SJCRH30 (cell line): ENCODE data around the gene PCSK9. TPM values are rescaled to one million over a fixed set of nuclear protein-coding genes. Genes with fewer than 3 reads are reported as not detected.
A peak's percentile ranks its signal among the peaks of the same experiment; 100 is the strongest.

Experiments used
- DNase-seq, 2 experiments: peaks; one replicate each; pipeline ENCODE4 v3.0.0-alpha.2; 2015 to 2020
- H3K27ac ChIP-seq: fragments of 250-450 bp; sonication (Bioruptor Pico); 2 replicates; pipeline ENCODE4 v1.5.1; 2020; ENCODE audit warnings: mild to moderate bottlenecking, moderate library complexity
- H3K27me3 ChIP-seq: fragments of 250-450 bp; sonication (Bioruptor Pico); 2 replicates; pipeline ENCODE4 v1.5.1; 2020; ENCODE audit warnings: mild to moderate bottlenecking, moderate library complexity
- H3K36me3 ChIP-seq: fragments of 250-450 bp; sonication (Bioruptor Pico); 2 replicates; pipeline ENCODE4 v1.5.1; 2020; ENCODE audit warnings: mild to moderate bottlenecking, moderate library complexity
- H3K4me1 ChIP-seq: fragments of 250-450 bp; sonication (Bioruptor Pico); 2 replicates; pipeline ENCODE4 v1.5.1; 2020; ENCODE audit warnings: mild to moderate bottlenecking, moderate library complexity
- H3K4me3 ChIP-seq: fragments of 250-450 bp; sonication (Bioruptor Pico); 2 replicates; pipeline ENCODE4 v1.5.1; 2020; ENCODE audit warnings: mild to moderate bottlenecking, moderate library complexity
- H3K9me3 ChIP-seq: fragments of 250-450 bp; sonication (Bioruptor Pico); replicated peaks from 2 replicates; pipeline ENCODE4 v1.5.1; 2020; ENCODE audit warnings: mild to moderate bottlenecking, moderate library complexity
- total RNA-seq: library from RNA; depleted of rRNA; stranded (reverse); fragments of >200 nt; shearing (Covaris generic); gene quantifications from 2 replicates; pipeline ENCODE4 v1.2.3, GENCODE V29; 2014; rRNA removed

PCSK9 gene
- 0.15 and 0.22 TPM in 2 replicates for total RNA-seq

DNA sequence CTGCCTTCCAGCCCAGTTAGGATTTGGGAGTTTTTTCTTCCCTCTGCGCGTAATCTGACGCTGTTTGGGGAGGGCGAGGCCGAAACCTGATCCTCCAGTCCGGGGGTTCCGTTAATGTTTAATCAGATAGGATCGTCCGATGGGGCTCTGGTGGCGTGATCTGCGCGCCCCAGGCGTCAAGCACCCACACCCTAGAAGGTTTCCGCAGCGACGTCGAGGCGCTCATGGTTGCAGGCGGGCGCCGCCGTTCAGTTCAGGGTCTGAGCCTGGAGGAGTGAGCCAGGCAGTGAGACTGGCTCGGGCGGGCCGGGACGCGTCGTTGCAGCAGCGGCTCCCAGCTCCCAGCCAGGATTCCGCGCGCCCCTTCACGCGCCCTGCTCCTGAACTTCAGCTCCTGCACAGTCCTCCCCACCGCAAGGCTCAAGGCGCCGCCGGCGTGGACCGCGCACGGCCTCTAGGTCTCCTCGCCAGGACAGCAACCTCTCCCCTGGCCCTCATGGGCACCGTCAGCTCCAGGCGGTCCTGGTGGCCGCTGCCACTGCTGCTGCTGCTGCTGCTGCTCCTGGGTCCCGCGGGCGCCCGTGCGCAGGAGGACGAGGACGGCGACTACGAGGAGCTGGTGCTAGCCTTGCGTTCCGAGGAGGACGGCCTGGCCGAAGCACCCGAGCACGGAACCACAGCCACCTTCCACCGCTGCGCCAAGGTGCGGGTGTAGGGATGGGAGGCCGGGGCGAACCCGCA lies at the start of gene PCSK9:
Gene PCSK9 (plus strand): TSS at position 207 of the 741 bp plus-strand sequence. CDS start 290 bp downstream, at position 497.
- peak in 1 of 2 experiments; percentile 16 for DNase-seq
- H3K27me3 ChIP-seq = peaks cover 5% of the 10 kb centered on the region
- H3K27ac ChIP-seq = no peak within 1 kb of the TSS

DNA sequence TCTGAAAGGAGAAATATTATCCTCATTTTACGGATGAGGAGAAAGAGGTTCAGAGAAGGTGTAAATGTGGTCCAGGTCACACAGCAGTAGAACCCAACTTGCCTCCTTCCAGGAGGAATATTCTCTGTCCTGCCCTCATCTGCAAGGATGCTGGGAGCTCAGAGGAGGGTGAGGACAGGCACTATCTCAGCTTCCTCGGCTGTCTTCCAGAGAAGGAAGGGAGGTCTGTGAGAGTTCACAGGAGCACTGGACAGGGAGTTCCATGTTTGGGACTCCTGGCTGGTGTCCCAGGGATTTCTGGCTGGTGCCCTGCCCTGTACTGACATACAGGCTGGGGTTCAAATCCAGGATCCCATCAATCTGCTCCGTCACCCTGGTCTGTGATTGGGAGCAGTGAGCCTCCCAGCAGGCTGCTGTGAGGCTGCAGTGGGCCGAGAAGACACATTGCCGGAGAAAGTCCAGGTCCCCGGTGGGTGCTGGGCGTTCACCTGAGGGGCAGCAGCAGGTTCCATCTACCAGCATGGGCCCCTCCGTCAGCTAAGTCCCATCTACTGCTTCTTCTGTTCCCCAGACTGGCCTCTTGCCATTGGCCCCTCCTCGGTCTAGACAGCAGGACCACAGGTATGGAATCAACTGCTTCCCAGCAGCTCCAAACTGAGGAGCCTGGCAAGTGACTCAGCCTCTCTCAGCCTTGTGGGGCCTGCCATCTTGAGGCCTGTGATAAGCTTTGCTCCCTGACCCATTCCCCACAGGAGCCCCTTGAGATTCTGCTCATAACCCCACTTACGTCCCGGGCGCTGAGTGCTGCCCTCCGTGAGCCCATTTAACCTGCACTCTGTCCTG lies 49.2 kb upstream of the PCSK9 start:
- H3K27ac ChIP-seq = no peak overlapping the region
- peaks cover 5% of the 10 kb centered on the region; the same call in 1 of the 2 replicates for H3K4me1 ChIP-seq
- H3K27me3 ChIP-seq = peaks cover 15% of the 10 kb centered on the region; the same call in 1 of the 2 replicates
- no peaks in the 10 kb centered on the region for H3K9me3 ChIP-seq
- no peak for DNase-seq
- no peak overlapping the region for H3K4me3 ChIP-seq
- no peaks in the 10 kb centered on the region for H3K36me3 ChIP-seq

More for the DNA sequence above, at the start of gene PCSK9:
- Histone ChIP-seq H3K4me1 (no peaks in the 10 kb centered on the region), H3K9me3 (no peaks in the 10 kb centered on the region), H3K4me3 (no peak within 1 kb of the TSS), H3K36me3 (no peaks in the 10 kb centered on the region)

- H3K27ac ChIP-seq = no peak overlapping the region
- no peak for DNase-seq
- no peaks in the 10 kb centered on the region for H3K9me3 ChIP-seq
- H3K27me3 ChIP-seq = peaks cover 15% of the 10 kb centered on the region; the same call in 1 of the 2 replicates
- H3K4me1 ChIP-seq = peaks cover 5% of the 10 kb centered on the region; the same call in 1 of the 2 replicates
- H3K4me3 ChIP-seq = no peak overlapping the region
- no peaks in the 10 kb centered on the region for H3K36me3 ChIP-seq
Observed at GRCh38 chr1:54990916-54991315, 48.4 kb upstream of the PCSK9 start.

GRCh38 chr1:54991939-54992338 lies 47.4 kb upstream of the PCSK9 start:
- Histone ChIP-seq H3K4me1 (peaks cover 5% of the 10 kb centered on the region; the same call in 1 of the 2 replicates), H3K9me3 (no peaks in the 10 kb centered on the region), H3K4me3 (no peak overlapping the region), H3K27me3 (peaks cover 15% of the 10 kb centered on the region; the same call in 1 of the 2 replicates), H3K36me3 (no peaks in the 10 kb centered on the region), H3K27ac (no peak overlapping the region)
- no peak for DNase-seq

- Histone ChIP-seq H3K9me3 (no peaks in the 10 kb centered on the region), H3K4me1 (peaks cover 5% of the 10 kb centered on the region; the same call in 1 of the 2 replicates), H3K27me3 (peaks cover 17% of the 10 kb centered on the region; the same call in 1 of the 2 replicates), H3K4me3 (no peak overlapping the region), H3K27ac (no peak overlapping the region), H3K36me3 (no peaks in the 10 kb centered on the region)
- DNase-seq = no peak
Observed at GRCh38 chr1:54993140-54993539, 46.2 kb upstream of the PCSK9 start.

GRCh38 chr1:54994355-54994990 lies 44.9 kb upstream of the PCSK9 start:
- peaks cover 24% of the 10 kb centered on the region; the same call in 1 of the 2 replicates for H3K27me3 ChIP-seq
- DNase-seq = no peak
- H3K36me3 ChIP-seq = no peaks in the 10 kb centered on the region
- H3K9me3 ChIP-seq = no peaks in the 10 kb centered on the region
- no peak overlapping the region for H3K27ac ChIP-seq
- H3K4me1 ChIP-seq = peaks cover 2% of the 10 kb centered on the region; the same call in 1 of the 2 replicates
- H3K4me3 ChIP-seq = no peak overlapping the region

GRCh38 chr1:54995013-54995760 lies 44.2 kb upstream of the PCSK9 start:
- Histone ChIP-seq H3K36me3 (no peaks in the 10 kb centered on the region), H3K4me1 (no peaks in the 10 kb centered on the region), H3K4me3 (no peak overlapping the region), H3K27me3 (peaks cover 30% of the 10 kb centered on the region; the same call in 1 of the 2 replicates), H3K9me3 (no peaks in the 10 kb centered on the region), H3K27ac (no peak overlapping the region)
- DNase-seq = no peak

DNA sequence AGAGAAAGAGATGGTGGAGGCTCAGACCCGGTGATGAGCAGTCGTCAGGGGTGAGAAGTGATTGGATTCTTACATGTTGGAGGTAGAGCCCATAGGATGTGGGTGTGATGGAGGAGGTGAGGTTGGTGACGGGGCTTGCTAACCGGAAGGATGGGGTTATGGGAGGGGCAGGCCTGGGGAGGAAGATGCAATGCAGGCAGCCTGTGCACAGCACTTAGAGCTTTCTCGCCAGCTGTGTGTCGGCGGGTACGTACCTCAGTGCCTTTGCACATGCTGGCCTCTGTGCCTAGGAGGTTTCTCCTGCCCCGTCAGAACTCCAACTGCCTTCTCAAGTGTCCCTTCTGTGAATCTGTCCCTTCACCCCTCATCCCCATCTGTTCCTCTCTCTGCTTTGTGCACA lies 43.5 kb upstream of the PCSK9 start:
- H3K4me1 ChIP-seq = no peaks in the 10 kb centered on the region
- H3K27me3 ChIP-seq = peaks cover 27% of the 10 kb centered on the region; the same call in 1 of the 2 replicates
- H3K27ac ChIP-seq = no peak overlapping the region
- DNase-seq = no peak
- no peaks in the 10 kb centered on the region for H3K9me3 ChIP-seq
- no peaks in the 10 kb centered on the region for H3K36me3 ChIP-seq
- no peak overlapping the region for H3K4me3 ChIP-seq

DNA sequence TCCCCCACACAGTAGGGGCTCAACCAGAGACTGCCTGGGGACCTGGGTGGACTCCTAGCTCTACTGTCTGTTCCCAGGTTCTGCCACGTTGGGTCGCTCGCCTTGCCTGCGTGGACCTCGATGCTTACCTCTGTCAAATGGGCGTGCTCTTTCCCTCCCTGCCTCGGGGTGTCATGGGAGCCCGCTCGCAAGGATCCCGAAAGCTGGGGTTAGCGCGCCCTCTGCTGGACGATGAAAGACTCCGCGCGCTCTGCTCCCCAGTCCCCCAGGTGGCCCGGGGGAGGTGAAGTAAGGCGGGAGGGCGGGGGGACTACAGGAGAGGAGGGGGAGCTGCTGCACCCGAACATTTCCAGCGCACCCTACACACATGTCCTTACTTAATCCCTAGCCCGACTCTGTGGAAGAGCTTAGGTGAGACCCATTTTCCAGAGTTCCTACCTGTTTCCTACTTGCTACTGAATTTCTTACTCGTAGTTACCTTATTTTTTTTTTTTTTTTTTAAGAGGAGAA lies 42.9 kb upstream of the PCSK9 start:
- no peak overlapping the region for H3K4me3 ChIP-seq
- H3K9me3 ChIP-seq = no peaks in the 10 kb centered on the region
- no peaks in the 10 kb centered on the region for H3K4me1 ChIP-seq
- H3K27ac ChIP-seq = no peak overlapping the region
- H3K36me3 ChIP-seq = no peaks in the 10 kb centered on the region
- peak; percentile 72 to 85 for DNase-seq
- peaks cover 27% of the 10 kb centered on the region; the same call in 1 of the 2 replicates for H3K27me3 ChIP-seq

- Histone ChIP-seq H3K4me3 (no peak overlapping the region), H3K27me3 (peaks cover 27% of the 10 kb centered on the region; the same call in 1 of the 2 replicates), H3K4me1 (no peaks in the 10 kb centered on the region), H3K27ac (no peak overlapping the region), H3K36me3 (no peaks in the 10 kb centered on the region), H3K9me3 (no peaks in the 10 kb centered on the region)
- DNase-seq = no peak
Observed at GRCh38 chr1:54996869-54997710, 42.3 kb upstream of the PCSK9 start.

- Histone ChIP-seq H3K4me3 (no peak overlapping the region), H3K27me3 (peaks cover 27% of the 10 kb centered on the region; the same call in 1 of the 2 replicates)
Observed at GRCh38 chr1:54997711-54997986, 41.7 kb upstream of the PCSK9 start.

GRCh38 chr1:54998100-54998499 lies 41.2 kb upstream of the PCSK9 start:
- Histone ChIP-seq H3K27me3 (peaks cover 27% of the 10 kb centered on the region; the same call in 1 of the 2 replicates), H3K27ac (no peak overlapping the region), H3K4me1 (no peaks in the 10 kb centered on the region), H3K9me3 (no peaks in the 10 kb centered on the region), H3K4me3 (no peak overlapping the region), H3K36me3 (no peaks in the 10 kb centered on the region)
- no peak for DNase-seq

More at GRCh38 chr1:54997711-54997986, 41.7 kb upstream of the PCSK9 start:
- no peaks in the 10 kb centered on the region for H3K9me3 ChIP-seq
- no peak overlapping the region for H3K27ac ChIP-seq
- H3K4me1 ChIP-seq = no peaks in the 10 kb centered on the region
- no peak for DNase-seq
- no peaks in the 10 kb centered on the region for H3K36me3 ChIP-seq

DNA sequence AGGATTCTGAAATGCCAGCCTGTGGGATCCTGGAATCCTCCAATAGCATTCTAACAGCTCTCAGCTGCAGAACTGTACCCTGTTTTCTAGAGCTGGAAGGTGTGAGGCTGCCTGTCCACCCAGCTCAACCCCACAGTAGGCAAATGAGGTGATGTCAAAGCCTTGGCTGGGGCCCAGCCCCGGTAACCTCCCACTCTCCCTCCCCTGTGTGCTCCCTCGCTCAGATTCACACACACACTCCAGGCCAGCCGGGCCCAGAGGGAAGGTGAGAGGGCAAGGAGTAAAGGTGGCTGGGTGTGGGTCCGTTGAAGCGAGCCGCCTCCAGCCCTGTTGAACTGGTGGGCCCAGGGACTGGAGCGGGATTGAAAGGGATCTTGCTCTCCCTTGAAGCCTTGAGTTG lies 40.7 kb upstream of the PCSK9 start, which contains the start of gene BSND:
Gene BSND (plus strand): TSS at position 257 of the 400 bp plus-strand sequence. CDS start 254 bp downstream, outside the sequence.
- no peak for DNase-seq
- no peaks in the 10 kb centered on the region for H3K36me3 ChIP-seq
- H3K9me3 ChIP-seq = no peaks in the 10 kb centered on the region
- no peak within 1 kb of the TSS for H3K27ac ChIP-seq
- H3K4me3 ChIP-seq = no peak within 1 kb of the TSS
- H3K4me1 ChIP-seq = no peaks in the 10 kb centered on the region
- H3K27me3 ChIP-seq = peaks cover 27% of the 10 kb centered on the region; the same call in 1 of the 2 replicates
